B cell (primary cell): ENCODE measurements around the gene TRAF4. TPM values are rescaled to one million over a fixed set of nuclear protein-coding genes. Genes with fewer than 3 reads are reported as not detected.

ENCODE experiments used
- ATAC-seq: fragments of 200-7000 bp; cut with Tn5 transposase; one replicate; pipeline ENCODE4 v1.10.0; 2021; ENCODE audit warnings: low read depth, mild to moderate bottlenecking, moderate number of reproducible peaks, moderate library complexity
- CTCF ChIA-PET: fragments of 350-600 bp; sonication (Branson Sonifier 250); formaldehyde crosslinking; loops from one replicate; lab custom pipeline; 2021; ENCODE audit warnings: antibody characterized with exemption, inconsistent platforms; lab: Charles Lee
- POLR2A ChIA-PET: fragments of 350-600 bp; sonication (Branson Sonifier 250); formaldehyde crosslinking; loops from one replicate; lab custom pipeline; 2021; ENCODE audit warnings: antibody characterized with exemption; lab: Charles Lee
- DNase-seq: peaks from one replicate; pipeline ENCODE4 v3.0.0; 2013
- H2AFZ ChIP-seq: 2 replicates; pipeline ENCODE4 v1.6.1; 2012; ENCODE audit warnings: mild to moderate bottlenecking, low read depth, low read length; ENCODE audit not compliant: insufficient read depth, poor library complexity, severe bottlenecking
- H3K27ac ChIP-seq, 2 donors: 1 replicate in 1 of 2; 2 replicates in 1 of 2; pipeline ENCODE4 v1.5.1; 2012 to 2013; ENCODE audit warnings: low read length in 2 of 2, mild to moderate bottlenecking in 2 of 2, moderate library complexity in 1 of 2
- H3K27me3 ChIP-seq, 4 experiments: fragments of 200-600 bp in 1 of 4; sonication (generic) in 1 of 4; replicated peaks in 1 of 4; 1 replicate in 2 of 4; 2 replicates in 2 of 4; pipeline versions ENCODE4 v1.6.1 to v1.7.0; 2013 to 2016; ENCODE audit warnings: low read length in 3 of 4, mild to moderate bottlenecking in 2 of 4, mixed read lengths in 1 of 4, moderate library complexity in 1 of 4; ENCODE audit not compliant: insufficient read depth in 4 of 4, control insufficient read depth in 3 of 4; ENCODE audit errors: control extremely low read depth in 1 of 4
- H3K36me3 ChIP-seq, 2 experiments: replicated peaks in 1 of 2; 1 replicate in 1 of 2; 2 replicates in 1 of 2; pipeline versions ENCODE4 v1.6.1 to v1.7.1; 2013; ENCODE audit warnings: low read length in 1 of 2; ENCODE audit not compliant: insufficient read depth in 2 of 2, control insufficient read depth in 1 of 2; ENCODE audit errors: control extremely low read depth in 1 of 2, extremely low read depth in 1 of 2
- H3K4me1 ChIP-seq, 2 donors: fragments of 200-600 bp in 1 of 2; sonication (generic) in 1 of 2; 1 replicate in 1 of 2; 2 replicates in 1 of 2; pipeline versions ENCODE4 v1.5.1 to v1.6.1; 2013 to 2017; ENCODE audit warnings: low read length in 2 of 2; ENCODE audit not compliant: control insufficient read depth in 2 of 2, insufficient read depth in 2 of 2
- H3K4me2 ChIP-seq: replicated peaks from 2 replicates; pipeline ENCODE3; 2012; ENCODE audit warnings: mild to moderate bottlenecking, low read depth, low read length; ENCODE audit not compliant: poor library complexity, severe bottlenecking
- H3K4me3 ChIP-seq, 5 experiments: fragments of 200-600 bp in 1 of 5; sonication (generic) in 1 of 5; 1 replicate in 3 of 5; 2 replicates in 2 of 5; pipeline versions ENCODE4 v1.5.1 to v1.7.0; 2011 to 2016; ENCODE audit warnings: low read length in 4 of 5, mild to moderate bottlenecking in 4 of 5, low read depth in 2 of 5, control low read depth in 1 of 5, moderate library complexity in 1 of 5; ENCODE audit not compliant: insufficient read depth in 1 of 5; ENCODE audit errors: control extremely low read depth in 1 of 5, extremely low read depth in 1 of 5
- H3K79me2 ChIP-seq: fragments of 200-600 bp; sonication (generic); one replicate; pipeline ENCODE4 v1.6.0; 2016; ENCODE audit warnings: low read length; ENCODE audit not compliant: control insufficient read depth, insufficient read depth
- H3K9ac ChIP-seq: fragments of 200-600 bp; sonication (generic); 2 replicates; pipeline ENCODE4 v1.6.1; 2017; ENCODE audit warnings: mild to moderate bottlenecking, low read length, moderate library complexity
- H3K9me3 ChIP-seq, 3 donors: one replicate each; pipeline versions ENCODE4 v1.6.1 to v1.7.1; 2013; ENCODE audit warnings: low read length in 2 of 3; ENCODE audit not compliant: control insufficient read depth in 2 of 3, insufficient read depth in 1 of 3; ENCODE audit errors: control extremely low read depth in 1 of 3
- H4K20me1 ChIP-seq: 2 replicates; pipeline ENCODE4 v1.6.0; 2012; ENCODE audit warnings: mild to moderate bottlenecking, low read length; ENCODE audit not compliant: insufficient read depth, control insufficient read depth, poor library complexity, severe bottlenecking
- H3K27ac Mint-ChIP-seq: one replicate; pipeline ENCODE4 v1.8.0; 2021; ENCODE audit warnings: mixed read lengths
- H3K27me3 Mint-ChIP-seq: one replicate; pipeline ENCODE4 v1.8.0; 2021; ENCODE audit warnings: mixed read lengths
- H3K4me1 Mint-ChIP-seq: one replicate; pipeline ENCODE4 v1.8.0; 2021; ENCODE audit warnings: mixed read lengths
- H3K4me3 Mint-ChIP-seq: one replicate; pipeline ENCODE4 v1.8.0; 2021; ENCODE audit warnings: mixed read lengths
- H3K9me3 Mint-ChIP-seq: one replicate; pipeline ENCODE4 v1.8.0; 2022; ENCODE audit warnings: mixed read lengths; ENCODE audit not compliant: insufficient read depth
- EZH2 ChIP-seq: IDR thresholded peaks from 2 replicates; pipeline ENCODE4 v1.6.1; 2012; ENCODE audit warnings: borderline replicate concordance, low read depth, mild to moderate bottlenecking, moderate library complexity, low read length; ENCODE audit not compliant: insufficient read depth, poor library complexity, severe bottlenecking
- WGBS: methylation state at CpG from one replicate; pipeline ENCODE4 v1.1.5; 2013; ENCODE audit warnings: missing lambda C conversion rate; ENCODE audit not compliant: insufficient coverage; 5-methylcytosine and 5-hydroxymethylcytosine counted together
- intact Hi-C: fragments of 100-400 bp; cut with micrococcal nuclease; formaldehyde crosslinking; loops from one replicate; pipeline ENCODE4 v1.10.0; 2022
- polyA plus RNA-seq: library from polyadenylated mRNA; depleted of rRNA; stranded (reverse); fragments of >200 nt; gene quantifications from 2 replicates; pipeline ENCODE4 v1.2.3, GENCODE V29; 2012
- total RNA-seq, 2 donors: library from RNA; stranded (reverse); fragments of 120-200 nt in 1 of 2; gene quantifications; 1 replicate in 1 of 2; 2 replicates in 1 of 2; pipeline versions ENCODE4 v1.2.3 to v1.2.4, GENCODE V29; 2013 to 2022
- TF ChIP-seq, protein P1 (sequence below): fragments of 200-600 bp; IDR thresholded peaks from one replicate; pipeline ENCODE4 v1.8.0; 2022; ENCODE audit warnings: antibody characterized with exemption, mild to moderate bottlenecking

Gene TRAF4
- total and polyA plus RNA-seq, 2 donors (not counting 1 experiment from before 2014, with no cell fraction given): 226 to 683 TPM

DNA sequence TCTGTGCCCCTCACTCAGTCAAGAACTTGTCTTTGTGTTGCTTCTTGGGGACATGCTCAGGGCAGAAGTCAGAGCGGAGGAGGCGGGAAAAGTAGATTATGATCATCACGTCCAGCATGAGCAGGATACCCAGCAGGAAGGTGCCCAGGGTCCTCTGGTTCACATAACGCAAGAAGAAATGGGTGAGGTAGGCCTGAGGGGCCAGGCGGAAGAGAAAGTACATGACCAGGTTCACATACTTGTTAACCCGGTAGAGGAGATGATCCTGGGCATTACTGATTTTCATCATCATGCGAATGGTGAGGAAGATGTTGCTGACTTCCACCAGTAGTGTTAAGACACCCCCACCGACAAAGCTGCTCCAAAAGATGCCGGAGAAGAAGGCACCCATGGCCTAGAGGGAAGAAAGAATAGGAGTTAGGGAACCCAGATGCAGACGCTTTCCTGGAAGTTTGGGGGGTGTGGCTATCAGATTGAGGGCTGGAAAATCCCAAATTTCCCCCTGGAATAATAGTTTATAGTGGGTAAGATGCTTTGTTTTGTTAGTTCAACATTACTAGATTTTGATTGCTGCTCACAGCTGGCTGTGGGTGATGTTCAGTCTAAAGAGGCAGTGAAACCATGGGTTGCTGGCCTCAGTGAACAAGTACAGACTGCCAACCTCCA is 19.2 kb upstream of the TRAF4 start:
- ATAC-seq (no peak), DNase-seq (peak; percentile 34)
- TF ChIP-seq, protein P1, sequence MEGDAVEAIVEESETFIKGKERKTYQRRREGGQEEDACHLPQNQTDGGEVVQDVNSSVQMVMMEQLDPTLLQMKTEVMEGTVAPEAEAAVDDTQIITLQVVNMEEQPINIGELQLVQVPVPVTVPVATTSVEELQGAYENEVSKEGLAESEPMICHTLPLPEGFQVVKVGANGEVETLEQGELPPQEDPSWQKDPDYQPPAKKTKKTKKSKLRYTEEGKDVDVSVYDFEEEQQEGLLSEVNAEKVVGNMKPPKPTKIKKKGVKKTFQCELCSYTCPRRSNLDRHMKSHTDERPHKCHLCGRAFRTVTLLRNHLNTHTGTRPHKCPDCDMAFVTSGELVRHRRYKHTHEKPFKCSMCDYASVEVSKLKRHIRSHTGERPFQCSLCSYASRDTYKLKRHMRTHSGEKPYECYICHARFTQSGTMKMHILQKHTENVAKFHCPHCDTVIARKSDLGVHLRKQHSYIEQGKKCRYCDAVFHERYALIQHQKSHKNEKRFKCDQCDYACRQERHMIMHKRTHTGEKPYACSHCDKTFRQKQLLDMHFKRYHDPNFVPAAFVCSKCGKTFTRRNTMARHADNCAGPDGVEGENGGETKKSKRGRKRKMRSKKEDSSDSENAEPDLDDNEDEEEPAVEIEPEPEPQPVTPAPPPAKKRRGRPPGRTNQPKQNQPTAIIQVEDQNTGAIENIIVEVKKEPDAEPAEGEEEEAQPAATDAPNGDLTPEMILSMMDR: no peak
- no peak overlapping the region for H3K4me3 ChIP-seq
- H3K27ac ChIP-seq: peak overlapping the region in 1 of 2 donors; percentile 45
- H3K27me3 ChIP-seq: no peaks in the 10 kb centered on the region
- CTCF ChIA-PET: interaction anchor here (1.3 to 15.9 kb wide), 4 partner anchors 12 to 178 kb away, joined by 3 to 1020 read pairs (median 31); partner anchors contain the start of genes DHRS13, PROCA1 and TRAF4
- H3K36me3 ChIP-seq: peaks cover 0 to 39% of the 10 kb centered on the region in 2 experiments
- H3K9ac ChIP-seq: no peak overlapping the region
- Mint-ChIP-seq H3K4me1 (peaks cover 80% of the 10 kb centered on the region), H3K9me3 (no peaks in the 10 kb centered on the region), H3K27ac (peak overlapping the region; percentile 86), H3K27me3 (no peaks in the 10 kb centered on the region), H3K4me3 (peak overlapping the region; percentile 89)
- WGBS: 91% methylated on average over 8 of the region's 10 CpGs
- peaks cover 56% of the 10 kb centered on the region for H4K20me1 ChIP-seq
- peaks cover 47 to 70% of the 10 kb centered on the region in 2 donors for H3K4me1 ChIP-seq
- H3K9me3 ChIP-seq: no peaks in the 10 kb centered on the region
- POLR2A ChIA-PET: interaction anchor here (1.2 to 13.3 kb wide), 2 partner anchors 20 to 225 kb away, joined by 11 to 511 read pairs; partner anchors contain the start of gene TRAF4
- H2AFZ ChIP-seq: no peak overlapping the region
- peaks cover 27% of the 10 kb centered on the region for H3K79me2 ChIP-seq
- peak overlapping the region; percentile 99 for H3K4me2 ChIP-seq
- intact Hi-C loops: no loop called here

GRCh38 chr17:28725166-28725659 is 18.6 kb upstream of the TRAF4 start:
- H3K9me3 Mint-ChIP-seq: no peaks in the 10 kb centered on the region
- Histone ChIP-seq H3K9ac (peak overlapping the region; percentile 57), H3K4me1 (peaks cover 51 to 74% of the 10 kb centered on the region in 2 donors)

More at GRCh38 chr17:28725166-28725659, 18.6 kb upstream of the TRAF4 start:
- Histone ChIP-seq H3K4me3 (peak overlapping the region in 3 of 5 experiments; percentile 51 to 66 (median 59)), H3K9me3 (no peaks in the 10 kb centered on the region), H3K27me3 (no peaks in the 10 kb centered on the region), H4K20me1 (peaks cover 54% of the 10 kb centered on the region), H2AFZ (no peak overlapping the region), H3K4me2 (peak overlapping the region; percentile 99), H3K36me3 (peaks cover 0 to 39% of the 10 kb centered on the region in 2 experiments), H3K79me2 (peaks cover 28% of the 10 kb centered on the region), H3K27ac (peak overlapping the region; percentile 2 to 45)
- peaks cover 77% of the 10 kb centered on the region for H3K4me1 Mint-ChIP-seq
- peak overlapping the region; percentile 86 for H3K27ac Mint-ChIP-seq
- 30% methylated on average over 10 of the region's 20 CpGs for WGBS
- ChIA-PET CTCF (interaction anchor here (1.3 to 15.9 kb wide), 6 partner anchors 13 to 225 kb away, joined by 3 to 1020 read pairs (median 28); partner anchors contain the start of genes DHRS13, PROCA1 and TRAF4), POLR2A (interaction anchor here (0.9 to 13.3 kb wide), 3 partner anchors 20 to 225 kb away, joined by 3 to 511 read pairs (median 11); partner anchors contain the start of gene TRAF4)
- intact Hi-C loops: no loop called here
- no peak for ATAC-seq
- TF ChIP-seq, protein P1: no peak
- TF ChIP-seq EZH2: no peak
- no peaks in the 10 kb centered on the region for H3K27me3 Mint-ChIP-seq
- peak overlapping the region; percentile 89 for H3K4me3 Mint-ChIP-seq
- DNase-seq: peak; percentile 67
